Measurements from ENCODE around the gene FRS2.

FRS2 gene

DNA sequence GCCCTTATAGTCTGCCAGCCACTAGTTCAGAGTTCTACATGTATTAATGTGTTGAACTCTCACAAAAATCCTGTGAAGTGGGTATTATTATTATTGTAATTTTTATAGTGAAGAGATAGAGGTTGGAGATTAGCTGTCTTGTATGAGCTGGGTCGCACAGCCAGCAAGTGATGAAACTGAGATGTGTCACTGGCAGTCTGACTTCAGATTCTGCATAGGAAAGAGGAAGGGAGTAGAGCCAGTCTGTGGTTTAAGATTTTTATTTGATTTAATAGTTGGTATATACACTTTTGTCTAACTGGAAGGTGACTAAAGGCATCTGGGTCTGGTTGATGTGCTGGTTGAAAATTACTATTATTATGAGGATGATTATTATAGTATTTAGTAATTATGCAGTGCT, 5.8 kb upstream of the FRS2 start:
- H3K9me3 ChIP-seq (ENCODE audit: insufficient read depth, low read length): no peaks in the 10 kb centered on the region
- no peak overlapping the region for H2AFZ ChIP-seq (ENCODE audit: low read depth, low read length)
- H3K27ac ChIP-seq (ENCODE audit: low read length): no peak overlapping the region
- no peak overlapping the region for H3K9ac ChIP-seq (ENCODE audit: low read length)
- H3K4me2 ChIP-seq (ENCODE audit: low read length): no peak overlapping the region
- no peaks in the 10 kb centered on the region for H3K79me2 ChIP-seq (ENCODE audit: low read length)
- TF ChIP-seq, protein P1, sequence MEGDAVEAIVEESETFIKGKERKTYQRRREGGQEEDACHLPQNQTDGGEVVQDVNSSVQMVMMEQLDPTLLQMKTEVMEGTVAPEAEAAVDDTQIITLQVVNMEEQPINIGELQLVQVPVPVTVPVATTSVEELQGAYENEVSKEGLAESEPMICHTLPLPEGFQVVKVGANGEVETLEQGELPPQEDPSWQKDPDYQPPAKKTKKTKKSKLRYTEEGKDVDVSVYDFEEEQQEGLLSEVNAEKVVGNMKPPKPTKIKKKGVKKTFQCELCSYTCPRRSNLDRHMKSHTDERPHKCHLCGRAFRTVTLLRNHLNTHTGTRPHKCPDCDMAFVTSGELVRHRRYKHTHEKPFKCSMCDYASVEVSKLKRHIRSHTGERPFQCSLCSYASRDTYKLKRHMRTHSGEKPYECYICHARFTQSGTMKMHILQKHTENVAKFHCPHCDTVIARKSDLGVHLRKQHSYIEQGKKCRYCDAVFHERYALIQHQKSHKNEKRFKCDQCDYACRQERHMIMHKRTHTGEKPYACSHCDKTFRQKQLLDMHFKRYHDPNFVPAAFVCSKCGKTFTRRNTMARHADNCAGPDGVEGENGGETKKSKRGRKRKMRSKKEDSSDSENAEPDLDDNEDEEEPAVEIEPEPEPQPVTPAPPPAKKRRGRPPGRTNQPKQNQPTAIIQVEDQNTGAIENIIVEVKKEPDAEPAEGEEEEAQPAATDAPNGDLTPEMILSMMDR (IDR thresholded peaks at IDR 0.05; ENCODE audit: low read depth, low read length): no peak
- TF ChIP-seq EZH2phosphoT487 (IDR thresholded peaks at IDR 0.05; ENCODE audit: low read depth): no peak
- no peak overlapping the region for H3K4me3 ChIP-seq (ENCODE audit: low read length)
- no peaks in the 10 kb centered on the region for H3K27me3 ChIP-seq (ENCODE audit: low read depth, low read length)
- peaks cover 16% of the 10 kb centered on the region for H3K4me1 ChIP-seq (ENCODE audit: low read length)
- no peaks in the 10 kb centered on the region for H3K36me3 ChIP-seq (replicated peaks; ENCODE audit: low read depth, low read length)
- H4K20me1 ChIP-seq (ENCODE audit: insufficient read depth, low read length): no peaks in the 10 kb centered on the region

DNA sequence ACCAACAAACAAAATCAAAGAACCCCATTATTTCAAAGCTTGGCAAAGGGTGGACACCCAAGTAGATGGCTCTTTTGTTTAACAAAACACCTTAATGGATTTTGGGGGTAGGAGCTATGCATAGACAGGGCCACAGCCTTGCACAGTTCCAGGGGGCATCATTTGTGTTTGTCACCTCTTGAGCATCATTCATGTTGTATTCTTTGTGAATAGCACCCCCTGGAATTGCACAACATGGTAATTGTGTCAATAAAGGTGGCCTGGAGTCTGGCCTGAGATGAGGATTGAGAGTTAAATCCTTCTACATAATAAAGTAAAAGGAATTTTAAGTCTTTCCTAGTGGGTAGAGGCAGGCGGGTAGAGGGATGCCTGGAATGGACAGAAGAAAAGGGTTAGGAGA, 3.3 kb upstream of the FRS2 start:
- no peak overlapping the region for H3K4me2 ChIP-seq (ENCODE audit: low read length)

DNA sequence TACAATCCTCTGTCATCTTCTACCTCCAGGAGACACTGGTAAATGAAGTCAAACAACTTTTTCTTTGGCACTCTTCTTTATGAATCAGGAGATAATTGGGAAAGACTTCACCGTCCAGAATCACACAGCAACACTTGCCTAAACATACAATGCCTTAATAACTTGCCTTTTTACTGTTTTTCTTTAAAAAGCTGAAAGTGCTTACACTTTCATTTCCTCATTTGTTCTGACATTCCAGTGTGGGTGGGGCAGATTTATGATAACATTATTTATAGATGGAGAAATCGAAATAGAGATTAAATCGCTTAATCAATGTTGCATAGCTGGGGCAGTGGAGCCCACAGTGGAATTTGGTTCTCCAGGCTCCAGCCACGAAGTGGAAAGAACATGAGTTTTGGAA, 2.8 kb upstream of the FRS2 start:
- Histone ChIP-seq H3K4me3 (ENCODE audit: low read length) (no peak overlapping the region), H3K4me2 (ENCODE audit: low read length) (peak overlapping the region; percentile 10; the same call in 1 of the 2 replicates)

More for the DNA sequence above, 3.3 kb upstream of the FRS2 start:
- H3K9me3 ChIP-seq (ENCODE audit: insufficient read depth, low read length): no peaks in the 10 kb centered on the region
- H3K4me3 ChIP-seq (ENCODE audit: low read length): no peak overlapping the region
- peaks cover 25% of the 10 kb centered on the region for H3K4me1 ChIP-seq (ENCODE audit: low read length)
- TF ChIP-seq, protein P1 (IDR thresholded peaks at IDR 0.05; ENCODE audit: low read depth, low read length): no peak
- TF ChIP-seq EZH2phosphoT487 (IDR thresholded peaks at IDR 0.05; ENCODE audit: low read depth): no peak
- H2AFZ ChIP-seq (ENCODE audit: low read depth, low read length): no peak overlapping the region
- no peaks in the 10 kb centered on the region for H3K36me3 ChIP-seq (replicated peaks; ENCODE audit: low read depth, low read length)
- peaks cover 17% of the 10 kb centered on the region for H3K79me2 ChIP-seq (ENCODE audit: low read length)
- no peak overlapping the region for H3K9ac ChIP-seq (ENCODE audit: low read length)
- H3K27me3 ChIP-seq (ENCODE audit: low read depth, low read length): no peaks in the 10 kb centered on the region
- no peak overlapping the region for H3K27ac ChIP-seq (ENCODE audit: low read length)
- peaks cover 6% of the 10 kb centered on the region for H4K20me1 ChIP-seq (ENCODE audit: insufficient read depth, low read length)

DNA sequence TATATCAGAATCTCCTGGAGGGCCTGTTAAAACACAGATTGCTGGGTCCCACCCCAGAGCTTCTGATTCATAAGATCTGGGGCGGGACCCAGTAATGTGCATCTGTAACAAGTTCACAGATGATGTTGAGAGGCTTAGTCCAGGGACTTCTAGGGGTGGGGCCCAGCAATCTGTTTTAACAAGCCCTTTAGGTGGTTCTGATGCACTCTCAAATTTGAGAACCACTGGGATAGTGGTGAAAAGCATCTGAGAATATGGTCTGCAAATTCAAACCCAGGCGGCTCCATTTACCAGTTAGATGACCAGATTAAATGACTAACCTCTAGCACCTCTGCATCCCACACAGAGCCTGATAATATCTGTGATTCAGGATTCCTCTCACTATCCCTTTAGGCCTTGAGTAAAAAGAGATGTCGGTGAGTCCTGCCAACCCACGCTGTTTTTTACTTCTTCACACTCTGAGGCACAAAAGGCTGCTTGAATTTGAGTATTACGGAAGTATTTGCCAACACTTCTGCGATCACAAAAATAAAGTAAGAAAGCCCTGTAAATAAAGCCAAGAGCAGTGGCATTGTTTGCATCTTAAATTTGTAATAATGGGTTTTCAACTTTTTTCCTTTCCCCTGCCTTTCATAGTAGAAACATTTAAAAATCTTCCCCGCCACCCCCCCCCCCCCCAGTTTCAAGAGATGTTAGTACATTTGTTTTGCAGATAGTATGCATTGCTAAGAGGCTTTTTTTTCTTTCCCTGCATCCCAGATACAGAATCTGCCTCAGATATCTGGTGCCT, 1.8 kb upstream of the FRS2 start:
- peaks cover 15% of the 10 kb centered on the region for H4K20me1 ChIP-seq (ENCODE audit: insufficient read depth, low read length)
- H3K4me1 ChIP-seq (ENCODE audit: low read length): peaks cover 27% of the 10 kb centered on the region
- TF ChIP-seq, protein P1 (IDR thresholded peaks at IDR 0.05; ENCODE audit: low read depth, low read length): no peak
- TF ChIP-seq EZH2phosphoT487 (IDR thresholded peaks at IDR 0.05; ENCODE audit: low read depth): no peak
- no peak overlapping the region for H3K4me2 ChIP-seq (ENCODE audit: low read length)
- no peak overlapping the region for H2AFZ ChIP-seq (ENCODE audit: low read depth, low read length)
- H3K9me3 ChIP-seq (ENCODE audit: insufficient read depth, low read length): no peaks in the 10 kb centered on the region
- H3K79me2 ChIP-seq (ENCODE audit: low read length): peaks cover 33% of the 10 kb centered on the region
- no peak overlapping the region for H3K27ac ChIP-seq (ENCODE audit: low read length)
- H3K9ac ChIP-seq (ENCODE audit: low read length): no peak overlapping the region
- no peaks in the 10 kb centered on the region for H3K36me3 ChIP-seq (replicated peaks; ENCODE audit: low read depth, low read length)
- H3K27me3 ChIP-seq (ENCODE audit: low read depth, low read length): no peaks in the 10 kb centered on the region
- H3K4me3 ChIP-seq (ENCODE audit: low read length): no peak overlapping the region

More for the DNA sequence above, 2.8 kb upstream of the FRS2 start:
- Histone ChIP-seq H3K36me3 (replicated peaks; ENCODE audit: low read depth, low read length) (no peaks in the 10 kb centered on the region), H3K79me2 (ENCODE audit: low read length) (peaks cover 22% of the 10 kb centered on the region), H2AFZ (ENCODE audit: low read depth, low read length) (no peak overlapping the region), H3K9me3 (ENCODE audit: insufficient read depth, low read length) (no peaks in the 10 kb centered on the region), H4K20me1 (ENCODE audit: insufficient read depth, low read length) (peaks cover 6% of the 10 kb centered on the region), H3K27ac (ENCODE audit: low read length) (no peak overlapping the region), H3K4me1 (ENCODE audit: low read length) (peaks cover 27% of the 10 kb centered on the region), H3K27me3 (ENCODE audit: low read depth, low read length) (no peaks in the 10 kb centered on the region), H3K9ac (ENCODE audit: low read length) (no peak overlapping the region)
- no peak for TF ChIP-seq EZH2phosphoT487 (IDR thresholded peaks at IDR 0.05; ENCODE audit: low read depth)
- TF ChIP-seq, protein P1 (IDR thresholded peaks at IDR 0.05; ENCODE audit: low read depth, low read length): no peak
